ENCODE results near the gene DNM2.
A peak's percentile ranks its signal among the peaks of the same experiment; 100 is the strongest.

DNM2 gene

DNA sequence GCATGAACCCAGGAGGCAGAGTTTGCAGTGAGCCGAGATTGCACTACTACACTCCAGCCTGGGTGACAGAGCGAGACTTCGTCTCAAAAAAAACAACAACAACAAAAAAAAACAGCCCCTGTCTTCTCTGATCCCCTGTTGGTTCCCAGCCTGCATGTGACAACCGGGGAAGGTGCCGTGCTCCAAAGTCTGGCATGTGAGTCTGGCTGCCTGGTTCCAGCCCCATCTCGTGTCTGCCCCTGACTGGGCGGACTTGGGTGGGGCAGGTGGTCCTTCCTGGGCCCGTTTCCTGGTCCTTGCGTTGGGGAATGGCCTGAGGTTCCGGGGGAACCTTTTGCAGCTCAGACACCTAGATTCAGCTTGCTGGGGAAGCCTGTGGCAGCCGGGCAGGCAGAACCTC lies 50.5 kb downstream of the DNM2 start:
- TF ChIP-seq MYC (IDR thresholded peaks at IDR 0.05; ENCODE audit: low read depth, low read length) = no peak
- no peak for DNase-seq (ENCODE audit: low read depth)
- no peak overlapping the region for H3K4me3 ChIP-seq (ENCODE audit: low read depth, low read length)

DNA sequence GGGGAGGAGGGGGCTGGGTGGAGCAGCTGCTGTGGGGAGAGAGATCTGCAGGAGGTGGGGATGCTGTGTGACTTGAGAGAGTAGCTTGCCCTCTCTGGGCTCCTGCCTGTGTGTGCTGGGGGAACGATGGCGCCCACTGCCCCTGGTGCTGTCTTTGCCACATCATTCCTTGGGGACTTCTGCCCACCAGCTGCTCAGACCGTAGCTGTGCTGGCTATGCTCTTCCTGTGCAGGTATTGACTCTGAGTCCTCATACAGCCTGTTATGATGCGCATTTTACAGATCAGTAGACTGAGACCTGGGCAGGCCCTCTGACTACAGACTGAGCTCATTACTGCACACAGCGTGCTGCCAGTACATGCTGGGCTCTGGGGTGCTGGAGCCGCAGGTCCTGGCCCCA lies 51.1 kb downstream of the DNM2 start:
- TF ChIP-seq MYC (IDR thresholded peaks at IDR 0.05; ENCODE audit: low read depth, low read length) (no peak), POLR2A (IDR thresholded peaks at IDR 0.05; ENCODE audit: extremely low read depth, insufficient read length) (no peak)
- TF ChIP-seq, protein P1, sequence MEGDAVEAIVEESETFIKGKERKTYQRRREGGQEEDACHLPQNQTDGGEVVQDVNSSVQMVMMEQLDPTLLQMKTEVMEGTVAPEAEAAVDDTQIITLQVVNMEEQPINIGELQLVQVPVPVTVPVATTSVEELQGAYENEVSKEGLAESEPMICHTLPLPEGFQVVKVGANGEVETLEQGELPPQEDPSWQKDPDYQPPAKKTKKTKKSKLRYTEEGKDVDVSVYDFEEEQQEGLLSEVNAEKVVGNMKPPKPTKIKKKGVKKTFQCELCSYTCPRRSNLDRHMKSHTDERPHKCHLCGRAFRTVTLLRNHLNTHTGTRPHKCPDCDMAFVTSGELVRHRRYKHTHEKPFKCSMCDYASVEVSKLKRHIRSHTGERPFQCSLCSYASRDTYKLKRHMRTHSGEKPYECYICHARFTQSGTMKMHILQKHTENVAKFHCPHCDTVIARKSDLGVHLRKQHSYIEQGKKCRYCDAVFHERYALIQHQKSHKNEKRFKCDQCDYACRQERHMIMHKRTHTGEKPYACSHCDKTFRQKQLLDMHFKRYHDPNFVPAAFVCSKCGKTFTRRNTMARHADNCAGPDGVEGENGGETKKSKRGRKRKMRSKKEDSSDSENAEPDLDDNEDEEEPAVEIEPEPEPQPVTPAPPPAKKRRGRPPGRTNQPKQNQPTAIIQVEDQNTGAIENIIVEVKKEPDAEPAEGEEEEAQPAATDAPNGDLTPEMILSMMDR (IDR thresholded peaks at IDR 0.05; ENCODE audit: low read depth, low read length) = no peak
- TF ChIP-seq, protein P2, sequence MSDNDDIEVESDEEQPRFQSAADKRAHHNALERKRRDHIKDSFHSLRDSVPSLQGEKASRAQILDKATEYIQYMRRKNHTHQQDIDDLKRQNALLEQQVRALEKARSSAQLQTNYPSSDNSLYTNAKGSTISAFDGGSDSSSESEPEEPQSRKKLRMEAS (IDR thresholded peaks at IDR 0.05; ENCODE audit: low read depth, low read length) = no peak
- no peak for DNase-seq (ENCODE audit: low read depth)
- no peak overlapping the region for H3K4me3 ChIP-seq (ENCODE audit: low read depth, low read length)

DNA sequence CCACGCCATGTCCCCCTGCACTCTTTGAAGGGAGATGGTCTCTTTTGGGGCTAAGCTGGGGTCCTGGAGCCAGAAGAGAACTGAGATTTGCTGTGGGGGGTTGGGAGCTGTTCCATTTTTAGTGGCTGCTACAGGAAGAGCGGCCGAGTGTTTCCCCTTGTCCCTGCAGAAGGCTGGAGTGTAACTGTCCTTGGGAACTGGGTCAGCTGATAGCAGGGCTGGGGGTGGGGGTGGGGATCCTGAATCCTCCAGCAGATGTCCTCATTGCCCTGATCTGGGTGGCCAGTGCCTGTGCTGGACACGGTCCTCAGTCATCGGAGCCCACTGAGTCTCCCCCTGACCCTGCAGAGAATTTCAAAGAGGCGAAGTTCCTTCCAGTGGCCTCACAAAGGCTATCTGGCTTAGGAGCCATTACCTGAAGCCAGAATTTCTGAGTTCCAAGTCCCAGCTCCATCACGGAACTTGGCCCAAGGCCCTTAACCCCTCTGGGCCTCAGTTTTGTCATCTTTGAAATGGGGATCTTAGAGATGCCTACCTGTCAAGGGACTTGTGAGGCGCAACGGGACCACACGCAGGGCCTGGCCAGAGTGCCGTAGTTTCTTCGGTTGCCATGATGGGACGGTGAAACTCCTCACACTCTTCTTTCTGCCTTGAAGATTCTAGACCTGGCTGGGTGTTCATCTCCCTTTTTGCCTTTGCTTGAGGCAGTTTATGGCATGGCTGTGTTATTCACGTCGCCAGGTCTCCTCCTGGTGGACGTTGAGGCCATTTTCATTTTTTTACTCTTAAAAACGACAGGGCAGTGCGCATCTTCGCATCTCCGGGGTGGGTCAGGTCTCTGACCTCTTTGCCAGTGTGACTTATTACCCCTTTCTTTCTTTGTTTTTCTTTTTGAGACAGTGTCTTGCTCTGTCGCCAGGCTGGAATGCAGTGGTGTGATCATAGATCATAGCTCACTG lies 51.9 kb downstream of the DNM2 start:
- no peak overlapping the region for H3K4me3 ChIP-seq (ENCODE audit: low read depth, low read length)
- peak; percentile 37 for DNase-seq (ENCODE audit: low read depth)
- TF ChIP-seq, protein P2 (IDR thresholded peaks at IDR 0.05; ENCODE audit: low read depth, low read length) = no peak
- TF ChIP-seq POLR2A (IDR thresholded peaks at IDR 0.05; ENCODE audit: extremely low read depth, insufficient read length) (no peak), MYC (IDR thresholded peaks at IDR 0.05; ENCODE audit: low read depth, low read length) (no peak)
- TF ChIP-seq, protein P1 (IDR thresholded peaks at IDR 0.05; ENCODE audit: low read depth, low read length) = no peak

DNA sequence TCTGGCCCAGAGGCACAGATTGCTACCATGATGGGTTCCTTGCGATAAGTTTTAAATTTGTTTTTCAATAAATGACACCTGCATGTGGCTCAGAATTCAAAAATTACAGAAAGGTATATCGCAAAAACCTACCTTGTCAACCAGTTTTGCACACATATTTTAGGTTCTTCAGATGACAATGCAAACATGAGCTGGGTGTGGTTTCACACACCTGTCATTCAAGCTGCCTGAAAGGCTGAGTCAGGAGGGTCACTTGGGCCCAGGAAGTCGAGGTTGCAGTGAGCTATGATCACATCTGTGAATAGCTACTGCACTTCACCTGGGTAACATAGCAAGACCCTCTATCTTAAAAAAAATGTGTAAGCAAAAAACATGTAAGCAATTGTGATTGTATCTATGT lies 56.1 kb downstream of the DNM2 start:
- no peak for DNase-seq (ENCODE audit: low read depth)
- TF ChIP-seq MYC (IDR thresholded peaks at IDR 0.05; ENCODE audit: low read depth, low read length) = no peak
- TF ChIP-seq, protein P2 (IDR thresholded peaks at IDR 0.05; ENCODE audit: low read depth, low read length) = no peak

DNA sequence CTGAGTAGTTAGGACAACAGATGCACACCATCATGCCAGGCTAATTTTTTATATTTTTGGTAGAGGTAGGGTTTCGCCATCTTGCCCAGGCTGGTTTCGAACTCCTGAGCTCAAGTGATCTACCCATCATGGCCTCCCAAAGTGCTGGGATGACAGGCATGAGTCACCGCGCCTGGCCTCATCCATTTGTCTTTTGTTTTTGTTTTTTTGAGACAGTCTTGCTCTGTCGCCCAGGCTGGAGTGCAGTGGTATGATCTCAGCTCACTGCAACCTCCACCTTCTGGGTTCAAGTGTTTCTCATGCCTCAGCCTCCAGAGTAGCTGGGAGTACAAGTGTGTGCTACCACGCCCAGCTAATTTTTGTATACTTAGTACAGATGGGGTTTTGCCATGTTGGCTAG lies 57.0 kb downstream of the DNM2 start:
- H3K4me3 ChIP-seq (ENCODE audit: low read depth, low read length) = no peak overlapping the region
- no peak for DNase-seq (ENCODE audit: low read depth)
- TF ChIP-seq, protein P2 (IDR thresholded peaks at IDR 0.05; ENCODE audit: low read depth, low read length) = no peak
- TF ChIP-seq POLR2A (IDR thresholded peaks at IDR 0.05; ENCODE audit: extremely low read depth, insufficient read length) (no peak), MYC (IDR thresholded peaks at IDR 0.05; ENCODE audit: low read depth, low read length) (no peak)
- TF ChIP-seq, protein P1 (IDR thresholded peaks at IDR 0.05; ENCODE audit: low read depth, low read length) = no peak

More for the DNA sequence above, 56.1 kb downstream of the DNM2 start:
- H3K4me3 ChIP-seq (ENCODE audit: low read depth, low read length) = no peak overlapping the region

DNA sequence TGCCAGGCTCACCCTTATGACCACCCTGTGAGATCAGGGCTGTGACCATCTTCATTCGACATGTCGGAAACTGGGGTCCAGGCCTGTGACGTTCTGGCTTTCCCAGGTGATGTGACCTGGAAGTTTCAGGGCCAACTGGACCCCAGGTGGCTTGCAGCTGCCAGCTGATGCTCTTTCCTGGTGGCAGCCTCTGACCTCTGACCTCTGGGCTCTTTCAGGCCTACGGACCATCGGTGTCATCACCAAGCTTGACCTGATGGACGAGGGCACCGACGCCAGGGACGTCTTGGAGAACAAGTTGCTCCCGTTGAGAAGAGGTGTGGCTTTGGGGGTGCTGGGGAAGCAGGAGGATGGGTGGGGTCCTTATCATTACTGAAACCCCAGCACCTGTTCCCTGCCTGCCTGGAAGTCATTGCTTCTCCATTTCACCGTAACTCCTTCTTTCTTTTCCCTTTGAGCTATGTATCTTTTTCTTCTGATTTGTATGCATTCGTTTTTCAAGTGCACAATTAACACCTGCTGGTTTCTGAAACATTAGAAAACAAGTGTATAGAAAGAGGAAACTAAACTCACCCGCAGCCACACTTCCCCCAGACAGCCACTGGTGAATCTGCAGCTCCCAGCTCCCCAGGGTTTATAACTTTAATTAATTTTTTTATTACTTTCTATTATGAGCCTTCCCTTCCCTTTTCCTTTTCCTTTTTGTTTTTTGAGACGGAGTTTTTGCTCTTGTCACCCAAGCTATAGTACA lies 59.2 kb downstream of the DNM2 start:
- peak; percentile 50 for DNase-seq (ENCODE audit: low read depth)
- TF ChIP-seq MYC (IDR thresholded peaks at IDR 0.05; ENCODE audit: low read depth, low read length) (no peak), POLR2A (IDR thresholded peaks at IDR 0.05; ENCODE audit: extremely low read depth, insufficient read length) (no peak)
- TF ChIP-seq, protein P2 (IDR thresholded peaks at IDR 0.05; ENCODE audit: low read depth, low read length) = no peak
- TF ChIP-seq, protein P1 (IDR thresholded peaks at IDR 0.05; ENCODE audit: low read depth, low read length) = no peak
- H3K4me3 ChIP-seq (ENCODE audit: low read depth, low read length) = no peak overlapping the region
